Central memory CD4-positive, alpha-beta T cell (primary cell): ENCODE results near the gene GTF3C1.

Source experiments
- DNase-seq: peaks from one replicate; pipeline ENCODE4 v3.0.0; 2022

GTF3C1 gene

DNA sequence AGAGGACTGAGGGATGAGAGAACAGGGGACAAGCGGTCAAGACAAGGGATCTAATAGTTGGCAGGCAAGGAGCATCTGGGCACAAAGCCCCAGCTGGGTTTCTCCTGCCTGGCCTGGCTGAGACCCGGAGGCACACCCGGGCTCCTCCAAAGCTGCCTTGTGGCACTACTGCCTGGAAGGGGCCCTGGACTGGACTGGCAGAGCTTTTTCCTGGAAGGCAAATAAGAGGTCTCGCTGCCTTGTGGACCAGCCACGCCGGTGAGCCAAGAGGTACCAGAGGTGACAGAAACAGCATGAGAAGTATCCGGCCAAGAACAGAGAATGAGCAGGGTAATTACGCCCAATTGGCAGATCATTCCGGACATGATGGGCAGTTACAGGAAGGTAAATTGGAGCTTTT lies 64.6 kb downstream of the GTF3C1 start:
- no peak for DNase-seq

DNA sequence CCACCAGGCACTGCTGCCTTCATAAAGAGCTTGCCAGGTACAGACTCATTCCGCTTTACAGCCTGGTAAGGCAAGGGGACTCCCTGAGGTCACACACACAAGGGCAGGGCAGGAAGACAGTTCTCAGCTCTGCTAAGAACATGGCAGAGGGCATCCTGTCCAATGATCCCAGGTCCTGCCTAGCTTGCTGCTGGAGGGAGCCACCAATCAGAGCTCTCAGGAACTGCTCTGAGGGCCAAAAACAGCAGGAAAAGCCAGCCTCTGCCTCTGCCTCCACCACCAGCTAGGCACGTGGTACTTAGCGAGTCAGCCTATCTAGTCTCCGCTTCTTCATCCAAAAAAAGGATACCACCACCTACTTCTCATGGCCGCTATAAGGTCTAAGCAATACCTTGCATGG lies 66.1 kb downstream of the GTF3C1 start:
- DNase-seq, result no peak

DNA sequence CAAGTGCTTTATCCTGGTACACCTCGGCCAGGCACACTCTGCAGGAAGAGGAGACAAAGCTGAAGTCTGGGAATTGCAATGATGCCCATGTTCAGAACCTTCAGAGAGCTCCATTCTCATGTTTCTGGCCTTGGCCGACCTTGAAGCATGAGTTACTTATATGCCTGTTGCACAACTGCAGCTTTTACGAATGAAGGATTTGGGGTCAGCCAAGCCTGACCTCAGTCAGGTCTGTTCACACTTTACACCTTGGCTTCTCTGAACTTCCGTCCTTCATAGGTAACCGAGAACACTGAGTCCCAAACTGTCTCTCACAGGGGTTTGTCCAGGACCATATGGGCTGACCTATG lies 66.7 kb downstream of the GTF3C1 start:
- no peak for DNase-seq

DNA sequence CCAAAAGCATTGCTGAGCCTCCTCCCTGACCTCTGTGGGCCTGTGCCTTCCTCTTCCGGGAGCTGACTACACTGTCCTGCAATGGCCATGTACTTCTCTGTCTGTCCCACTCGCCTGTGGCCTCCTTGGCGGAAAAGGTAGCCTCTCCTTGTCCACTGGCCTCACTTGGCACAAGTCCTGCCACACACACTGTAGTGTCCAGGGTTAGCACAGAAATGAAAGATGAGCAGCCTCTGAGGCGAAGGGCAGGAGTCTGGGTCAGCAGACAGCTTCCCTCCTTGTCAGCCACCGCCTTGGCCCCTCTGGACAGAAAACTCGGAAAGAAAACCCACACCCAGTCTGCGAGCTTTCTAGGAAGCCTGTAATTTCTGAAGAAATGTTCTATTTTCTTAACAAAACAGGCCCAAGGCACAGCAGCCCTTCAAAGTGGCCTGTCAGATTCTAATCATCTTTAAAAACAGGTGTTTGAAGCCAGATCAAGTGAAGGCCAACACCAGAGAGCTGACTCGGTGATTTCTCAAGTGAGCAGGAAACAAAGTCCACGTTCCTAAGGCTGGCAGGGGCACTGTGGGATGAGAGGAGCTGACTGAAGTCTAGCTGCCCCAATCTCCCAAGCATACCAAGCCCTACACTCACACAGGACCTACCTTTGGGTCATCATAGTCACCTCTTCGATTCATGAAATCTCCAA lies 67.2 kb downstream of the GTF3C1 start:
- no peak for DNase-seq

DNA sequence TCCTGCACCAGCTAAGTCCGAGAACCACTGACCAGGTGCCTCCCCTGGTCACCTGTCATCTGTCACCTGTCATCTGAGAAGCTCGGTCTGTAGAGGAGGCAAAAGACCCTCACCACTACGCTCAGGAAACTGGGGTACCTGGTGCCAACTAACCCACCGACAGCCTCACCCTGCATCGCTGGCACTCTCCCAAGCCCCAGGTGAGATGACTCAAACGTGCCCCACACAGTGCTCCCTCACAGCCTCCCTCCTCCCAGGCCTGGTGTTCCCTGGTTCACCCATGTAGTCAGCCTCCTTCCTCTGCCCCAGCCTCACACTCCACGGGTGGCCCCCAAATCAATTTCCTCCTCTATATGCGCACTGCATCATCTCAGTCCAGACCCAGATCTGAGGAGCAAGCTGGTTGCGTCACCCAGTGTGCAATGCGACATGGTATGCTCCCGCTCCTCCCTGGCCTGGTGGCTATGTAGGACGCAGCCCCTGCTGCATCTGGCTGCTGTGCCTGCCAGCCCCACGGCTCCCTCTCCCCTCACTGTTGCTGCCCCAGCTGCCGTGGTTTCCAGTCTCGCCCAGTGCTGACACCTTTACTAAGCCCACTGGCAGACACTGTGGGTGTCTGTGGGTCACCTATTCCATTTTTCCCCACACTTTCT lies 68.3 kb downstream of the GTF3C1 start:
- no peak for DNase-seq

DNA sequence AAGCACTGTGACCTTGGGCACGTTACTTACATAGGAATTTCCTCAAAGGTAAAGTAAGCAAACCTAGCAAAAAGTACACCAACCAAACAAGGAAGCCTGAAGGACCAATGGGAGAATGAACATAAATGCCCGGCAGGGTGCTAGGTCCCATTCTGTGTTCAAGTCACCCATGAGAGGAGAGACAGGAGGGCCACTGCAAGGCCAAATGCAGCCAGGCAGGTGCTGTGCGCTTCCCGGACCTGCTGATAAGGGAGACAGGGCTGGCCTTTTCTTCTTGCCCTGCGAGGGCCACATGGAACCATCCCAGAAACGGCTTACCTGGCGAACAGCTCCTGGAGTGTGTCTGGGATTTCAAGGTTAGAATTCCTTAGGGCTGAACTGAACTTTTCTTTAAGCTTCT lies 69.0 kb downstream of the GTF3C1 start:
- no peak for DNase-seq

DNA sequence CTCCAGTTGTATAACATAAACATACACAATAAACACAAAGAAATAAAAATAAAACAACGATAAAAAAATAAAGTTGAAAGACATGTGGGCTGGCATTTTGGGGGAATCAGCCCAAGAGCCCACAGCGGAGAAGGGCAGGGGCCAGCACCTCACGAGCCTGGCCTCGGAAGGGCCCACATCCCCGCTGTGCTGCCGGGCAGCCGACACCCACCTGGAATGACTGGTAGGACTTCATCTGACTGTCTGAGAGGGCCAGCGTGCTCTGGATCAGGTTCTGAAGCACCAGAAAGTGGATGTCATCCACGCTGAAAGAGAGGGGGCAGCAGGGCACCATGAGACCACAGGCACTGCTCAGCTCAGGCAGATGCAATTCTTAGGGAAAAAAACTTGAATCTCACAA lies 73.5 kb downstream of the GTF3C1 start:
- no peak for DNase-seq

DNA sequence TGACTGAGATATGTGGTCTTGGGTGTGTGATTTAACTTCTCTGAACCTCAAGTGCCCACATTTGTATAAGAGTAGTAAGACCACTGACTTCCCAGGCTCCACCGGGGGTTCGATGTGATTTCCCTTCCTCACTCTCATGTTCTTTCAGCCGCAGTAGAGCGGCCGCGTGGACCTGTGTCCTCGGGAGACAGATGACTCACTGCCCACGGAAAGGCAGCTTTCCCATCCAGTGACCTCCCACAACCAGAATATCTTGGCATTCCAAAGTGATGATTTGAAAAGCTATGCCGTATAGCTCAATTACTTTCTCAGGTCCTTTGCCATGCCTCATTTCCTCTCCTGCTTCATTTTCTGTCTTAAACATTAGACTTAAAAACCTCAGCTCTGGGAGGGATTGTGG lies 74.2 kb downstream of the GTF3C1 start:
- no peak for DNase-seq

DNA sequence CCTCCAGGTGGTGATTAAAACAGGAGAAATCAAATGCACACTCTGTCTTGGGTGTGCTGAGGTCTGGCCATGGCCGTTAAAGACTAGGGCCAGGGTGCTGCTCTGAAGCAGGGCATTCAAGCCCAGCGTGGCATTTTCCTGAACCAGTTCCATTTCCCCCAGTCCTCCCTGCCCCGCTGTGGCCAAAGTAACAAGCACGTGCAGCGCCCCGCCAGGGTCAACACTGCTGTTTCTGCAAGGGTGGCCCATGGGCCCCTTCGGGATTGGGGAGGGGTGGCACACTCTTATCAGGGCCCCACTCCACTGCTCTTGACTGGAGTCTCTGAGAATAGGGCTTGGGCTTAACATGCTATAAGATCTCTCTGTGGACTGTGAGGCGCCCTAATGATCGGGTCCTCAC lies 74.8 kb downstream of the GTF3C1 start:
- no peak for DNase-seq

DNA sequence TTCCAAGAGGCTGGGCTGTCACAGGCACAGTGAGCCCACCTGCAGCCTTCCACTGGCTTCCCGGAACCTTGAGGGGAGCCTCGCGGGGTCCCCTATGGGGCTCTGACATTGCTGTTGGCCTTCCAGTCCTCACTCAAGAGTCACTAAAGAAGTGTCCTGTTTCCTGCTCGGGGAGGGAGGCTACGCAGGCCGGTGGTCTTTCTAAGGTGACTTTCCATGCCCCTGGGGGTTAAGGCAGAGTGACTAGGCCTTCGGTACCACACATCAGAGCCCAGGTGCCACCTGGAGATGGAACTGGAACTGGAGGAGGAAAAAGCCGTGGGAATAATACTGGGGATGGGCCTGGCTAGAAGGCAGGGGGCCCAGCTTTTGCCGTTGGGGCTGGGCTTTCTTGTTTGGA lies 75.7 kb downstream of the GTF3C1 start:
- no peak for DNase-seq

DNA sequence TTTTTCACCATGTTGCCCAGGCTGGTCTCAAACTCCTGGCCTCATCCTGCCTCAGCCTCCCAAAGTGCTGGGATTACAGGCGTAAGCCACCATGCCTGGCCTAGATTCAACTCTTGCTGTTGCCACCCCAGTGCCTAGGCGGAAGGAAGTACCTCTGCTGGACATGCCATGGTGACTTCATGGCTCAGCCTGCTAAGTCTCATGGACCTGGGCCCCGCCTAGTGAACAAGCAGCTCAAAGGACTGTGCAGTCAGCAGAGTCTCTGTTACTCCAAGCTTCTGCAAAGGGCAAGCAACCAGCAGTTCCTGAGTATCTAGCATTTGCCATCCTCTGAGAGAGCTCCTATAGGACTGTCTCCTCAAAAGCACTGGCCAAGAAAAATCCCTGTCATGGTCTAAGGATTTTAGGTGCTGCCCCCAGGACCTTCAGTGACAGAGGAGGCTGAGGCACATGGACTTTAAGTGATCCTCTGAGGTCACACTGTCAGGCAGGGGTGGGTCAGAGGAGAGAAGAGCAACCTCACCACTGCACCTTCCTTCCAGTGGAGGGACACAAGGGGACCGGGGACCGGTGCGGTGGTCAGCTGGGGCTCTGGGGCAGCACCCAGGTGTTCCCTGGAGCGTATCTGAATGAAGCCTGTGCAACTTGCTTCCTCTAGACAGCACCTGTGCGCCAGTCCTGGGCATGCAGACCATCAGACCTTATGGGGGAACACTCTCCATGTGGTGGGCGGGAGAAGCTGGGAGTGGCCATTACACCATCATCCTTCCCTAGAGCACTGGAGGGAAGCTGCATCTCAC lies 76.4 kb downstream of the GTF3C1 start:
- DNase-seq, result no peak

DNA sequence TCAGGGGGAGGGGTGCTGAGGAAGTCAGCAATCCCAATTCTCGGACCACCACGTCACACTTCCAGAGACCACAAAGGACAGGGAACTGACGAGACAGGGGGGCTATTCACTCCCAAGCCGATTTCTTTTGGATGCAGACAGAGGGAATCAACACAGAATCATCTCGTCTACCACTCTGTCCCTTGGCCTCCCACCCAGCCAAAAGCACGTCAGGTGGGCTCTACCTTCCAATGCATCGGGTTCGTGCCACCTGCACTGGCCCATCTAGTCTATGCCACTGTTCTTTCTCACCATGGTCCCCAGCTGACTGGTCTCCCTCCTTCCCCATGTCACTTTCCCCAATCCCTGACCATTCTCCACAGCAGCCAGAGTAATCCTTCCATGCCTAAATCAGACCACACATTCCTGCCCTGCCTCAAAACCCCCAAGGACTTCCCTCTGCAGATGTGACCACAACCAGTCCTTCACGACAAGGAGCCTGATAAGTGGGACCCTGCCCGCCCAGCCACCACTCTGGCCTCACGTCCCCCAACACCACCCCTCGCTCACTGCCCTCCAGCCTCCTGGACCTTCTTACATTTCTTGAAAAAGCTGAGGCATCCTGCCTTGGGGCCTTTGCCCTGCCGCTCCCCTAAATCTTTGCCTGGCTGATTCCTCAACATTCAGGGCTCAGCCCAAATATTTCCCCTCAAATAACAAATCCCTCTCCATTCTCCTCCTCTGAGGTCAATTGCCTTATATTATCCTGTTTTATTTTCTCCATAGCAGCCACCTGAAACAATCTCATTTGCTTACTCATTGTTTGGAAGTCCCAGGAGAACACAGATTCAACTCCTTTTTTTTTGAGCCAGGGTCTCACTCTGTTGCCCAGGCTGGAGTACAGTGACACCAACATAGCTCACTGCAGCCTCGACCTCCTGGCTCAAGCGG lies 77.4 kb downstream of the GTF3C1 start:
- no peak for DNase-seq

DNA sequence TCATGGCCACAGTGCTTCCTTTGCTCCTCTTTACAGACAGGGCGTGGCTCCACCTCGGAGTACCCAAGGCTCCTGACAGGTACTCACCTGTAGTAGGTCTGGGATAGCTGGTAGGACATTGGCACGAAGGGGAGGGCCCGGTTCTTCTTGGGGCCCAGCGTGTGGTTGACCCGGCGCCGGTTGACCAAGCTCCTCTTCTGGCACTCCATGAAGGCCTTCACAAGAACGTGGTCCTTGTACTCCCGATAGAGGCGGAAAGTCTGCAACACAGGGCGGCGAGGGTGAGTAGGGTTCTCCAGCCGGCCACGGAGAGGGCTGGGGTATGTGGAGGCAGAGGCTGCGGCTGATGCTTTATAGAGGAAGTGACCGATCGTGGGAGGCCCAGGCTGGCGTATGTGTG lies 78.1 kb downstream of the GTF3C1 start:
- DNase-seq, result no peak

DNA sequence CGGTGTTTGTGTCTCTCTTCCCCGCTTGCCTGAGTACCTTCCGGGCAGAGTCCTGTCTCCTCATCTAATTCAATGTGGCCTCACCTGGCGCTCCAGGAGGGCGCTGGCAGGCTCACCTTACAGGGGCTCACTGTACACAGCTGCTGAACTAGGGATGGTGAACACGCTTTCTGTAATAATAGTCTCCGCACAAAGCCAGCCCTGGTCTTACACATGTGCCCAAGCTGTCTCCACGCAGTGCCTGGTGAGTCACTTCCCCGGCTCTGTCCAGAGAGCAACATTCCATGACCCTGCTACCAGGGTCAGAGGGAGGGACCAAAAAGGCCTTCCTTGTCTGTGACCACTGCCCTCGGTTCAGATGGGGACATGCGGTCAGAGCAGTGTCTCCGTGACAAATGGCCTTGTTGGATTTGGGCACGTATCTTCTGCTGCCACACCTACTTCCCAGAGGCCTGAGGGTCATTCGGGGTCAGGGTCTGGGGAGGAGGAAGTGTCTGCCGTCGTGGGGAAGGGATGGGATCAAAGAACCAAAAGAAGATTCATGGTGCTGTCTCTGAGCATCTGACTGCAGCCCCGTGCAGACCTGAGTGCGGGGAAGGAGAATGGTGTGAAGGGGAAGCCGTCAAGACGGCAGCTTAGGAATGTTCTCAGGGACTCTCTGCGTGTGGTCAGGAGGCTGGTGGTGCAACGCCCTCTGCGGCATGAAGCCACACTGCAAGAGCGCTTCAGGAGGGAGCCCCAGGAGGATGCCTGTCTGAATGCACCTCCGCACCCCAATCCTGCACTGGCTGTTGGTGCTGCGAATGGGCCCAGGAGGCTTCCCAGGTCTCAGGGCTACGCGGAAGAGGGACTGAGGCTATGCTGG lies 78.9 kb downstream of the GTF3C1 start:
- no peak for DNase-seq

DNA sequence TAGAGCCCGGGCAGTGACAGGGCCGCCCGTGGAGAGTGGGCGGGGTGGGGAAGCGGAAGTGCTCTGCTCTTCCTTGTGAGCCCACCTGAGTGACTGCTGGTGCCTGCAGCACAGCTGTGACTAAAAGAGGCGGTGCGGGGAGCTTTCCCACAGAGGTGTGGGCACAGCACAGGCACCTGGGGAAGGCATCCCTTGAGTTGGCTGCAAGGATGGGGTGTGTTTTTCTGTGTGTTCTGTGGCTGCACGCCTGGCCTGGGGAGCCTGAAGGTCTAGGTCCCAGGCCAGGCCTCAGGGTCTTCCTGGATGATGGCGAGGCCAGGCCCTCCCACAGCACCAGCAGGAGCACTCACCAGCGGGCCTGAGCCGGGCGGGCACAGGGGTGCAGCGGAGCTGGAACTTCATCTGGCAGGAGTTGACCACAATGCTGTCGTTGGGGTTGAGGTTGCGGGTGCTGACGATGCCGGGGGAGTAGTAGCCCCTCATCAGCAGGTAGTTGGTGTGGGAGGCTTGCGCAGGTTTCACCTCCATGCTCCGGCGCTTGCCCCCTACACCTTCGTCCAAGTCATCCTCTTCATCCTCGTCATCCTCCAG lies 80.7 kb downstream of the GTF3C1 start:
- no peak for DNase-seq

DNA sequence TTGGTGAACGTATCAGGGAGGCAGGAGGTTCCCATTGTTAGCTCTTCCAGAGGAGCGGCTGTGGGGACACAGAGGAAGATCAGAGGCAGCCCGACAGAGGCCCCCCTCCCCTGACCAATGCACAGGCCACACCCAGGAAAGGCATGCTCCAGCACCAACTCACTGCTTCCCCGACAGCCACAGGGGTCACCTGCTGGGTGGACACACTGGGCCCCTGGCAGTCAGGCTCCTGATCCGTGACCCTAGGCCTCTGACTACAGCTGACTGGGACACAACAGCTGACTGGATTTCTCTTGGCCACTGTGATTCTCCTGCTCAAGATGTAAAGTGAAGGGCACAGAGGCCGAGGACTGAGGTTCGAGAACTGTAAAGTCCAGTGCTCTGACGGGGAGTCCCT lies 84.2 kb downstream of the GTF3C1 start:
- DNase-seq, result no peak

DNA sequence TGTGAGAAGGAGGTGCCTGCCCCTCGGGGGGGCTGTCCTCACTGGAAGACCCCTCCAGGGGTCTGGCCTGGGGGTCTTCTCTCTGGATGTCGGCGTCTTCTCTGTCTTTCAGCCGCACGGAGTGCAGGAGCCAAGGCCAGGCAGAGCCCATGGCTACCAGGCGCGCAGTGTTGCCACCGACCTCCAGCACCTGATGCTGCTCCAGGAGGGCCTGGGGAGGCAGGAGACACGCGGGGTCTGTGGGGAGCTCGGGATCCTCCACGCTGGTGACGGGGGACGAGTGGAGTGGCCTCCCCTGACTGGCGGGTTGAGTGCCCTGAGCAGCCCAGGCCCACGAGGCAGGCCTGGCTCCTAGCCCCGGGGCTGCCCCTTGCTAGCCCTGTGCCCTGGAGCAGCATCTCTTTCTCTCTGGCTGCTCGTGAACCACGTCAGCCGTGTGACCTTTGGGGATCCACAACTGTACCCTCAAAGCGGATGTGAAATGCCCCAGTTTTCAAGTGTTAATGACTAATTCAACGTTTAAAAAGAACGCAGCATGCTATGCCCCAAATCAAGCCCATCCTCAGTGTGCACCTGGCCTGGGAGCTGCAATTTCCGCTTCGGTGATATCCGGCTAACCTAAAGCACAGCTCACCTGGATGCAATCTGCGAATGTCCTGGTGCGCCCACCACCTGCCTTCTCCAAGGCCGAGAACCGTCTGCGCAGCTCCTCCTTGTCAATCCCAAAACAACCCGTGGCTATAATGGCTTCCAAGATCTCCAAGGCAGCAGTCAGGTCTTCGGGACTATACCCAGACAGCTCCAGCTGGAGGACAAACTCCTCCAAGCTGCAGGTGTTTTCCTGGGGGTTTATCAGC lies 84.9 kb downstream of the GTF3C1 start:
- no peak for DNase-seq

DNA sequence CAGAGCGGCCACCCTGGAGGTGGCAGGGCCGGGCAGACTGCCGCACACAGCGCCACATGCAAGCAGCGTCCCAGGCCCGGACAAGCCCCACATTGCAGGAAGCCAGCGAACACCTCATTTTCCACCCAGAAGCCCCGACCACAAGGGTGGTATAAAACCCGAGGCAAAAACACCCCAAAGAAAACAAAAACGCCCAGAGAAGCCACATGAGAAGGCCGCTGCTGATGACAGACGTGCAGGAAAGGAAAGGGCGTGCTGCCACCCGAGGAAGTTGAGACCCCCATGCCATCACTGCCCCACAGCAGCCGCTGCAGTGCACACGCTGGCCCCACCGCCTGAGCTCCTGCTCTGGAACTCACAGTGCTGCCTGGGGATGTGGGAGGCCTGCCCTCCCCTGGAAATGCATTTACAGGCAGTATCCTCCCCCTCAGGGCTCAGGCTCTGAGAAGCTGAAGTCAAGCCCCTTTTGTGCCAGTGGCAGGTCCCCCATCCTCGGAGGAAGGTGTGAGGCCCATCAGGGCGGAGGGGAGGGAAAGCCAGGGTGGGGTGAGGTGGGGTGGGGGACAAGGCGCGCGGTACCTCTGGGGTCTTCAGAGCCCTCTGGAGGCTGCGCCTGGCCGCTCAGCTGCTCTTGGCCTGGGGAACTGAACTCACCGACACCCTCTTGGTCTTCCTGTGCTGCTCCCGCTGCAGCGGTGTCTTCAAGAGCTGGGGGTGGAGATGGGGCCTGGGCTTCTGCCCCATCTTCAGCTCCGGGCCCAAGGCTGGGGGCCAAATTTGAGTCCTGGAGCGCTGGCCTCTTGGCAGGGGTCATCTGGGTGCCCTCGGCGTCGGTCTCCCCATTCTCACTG lies 85.7 kb downstream of the GTF3C1 start:
- DNase-seq, result peak; percentile 75

DNA sequence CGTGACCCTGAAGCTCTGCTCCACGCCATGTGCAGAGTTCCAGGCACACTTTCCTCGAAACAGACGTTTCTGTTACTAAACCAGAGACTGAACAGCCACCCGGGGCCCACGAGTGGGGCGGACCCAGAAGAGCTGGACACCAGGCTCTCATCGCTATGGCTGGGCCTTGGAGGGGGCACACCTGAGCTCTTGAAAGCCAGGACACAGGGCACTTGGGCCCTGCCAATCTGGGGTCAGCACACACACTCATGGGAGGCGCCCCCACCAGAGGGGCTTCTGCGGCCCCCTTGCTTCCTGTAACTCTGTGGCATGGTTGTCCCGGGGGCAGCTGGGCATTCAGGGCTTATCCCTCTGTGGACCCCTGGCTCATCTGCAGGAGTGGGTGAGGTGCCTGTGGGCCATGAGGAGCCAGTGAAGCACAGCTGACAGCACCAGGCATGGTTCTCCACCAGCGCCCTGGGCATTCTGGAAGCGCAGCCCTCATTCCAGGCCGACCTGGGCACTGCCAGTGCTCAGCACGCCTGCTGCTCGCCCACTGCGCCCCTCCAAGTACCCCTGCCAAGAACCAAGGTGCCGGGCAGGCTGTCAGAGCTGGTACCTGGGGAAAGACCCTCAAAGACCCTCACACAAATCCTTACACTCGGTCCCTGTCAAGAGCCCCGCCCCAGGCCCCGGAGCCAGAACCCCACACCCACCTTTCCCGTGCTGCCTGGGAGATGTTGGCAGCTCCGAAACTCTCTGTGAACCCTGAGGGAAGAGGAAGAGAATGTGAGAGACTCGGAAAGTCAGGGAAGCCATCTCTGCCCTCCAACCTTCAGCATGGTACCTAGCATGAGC lies 86.6 kb downstream of the GTF3C1 start:
- no peak for DNase-seq
